HG03457 (cell line): ENCODE data around the gene XPNPEP1.

Experiments used
- ATAC-seq: cut with Tn5 transposase; IDR thresholded peaks from one replicate; pipeline ENCODE4 v1.9.1; 2021; ENCODE audit warnings: moderate number of reproducible peaks; ENCODE audit not compliant: unreplicated experiment

XPNPEP1 gene

DNA sequence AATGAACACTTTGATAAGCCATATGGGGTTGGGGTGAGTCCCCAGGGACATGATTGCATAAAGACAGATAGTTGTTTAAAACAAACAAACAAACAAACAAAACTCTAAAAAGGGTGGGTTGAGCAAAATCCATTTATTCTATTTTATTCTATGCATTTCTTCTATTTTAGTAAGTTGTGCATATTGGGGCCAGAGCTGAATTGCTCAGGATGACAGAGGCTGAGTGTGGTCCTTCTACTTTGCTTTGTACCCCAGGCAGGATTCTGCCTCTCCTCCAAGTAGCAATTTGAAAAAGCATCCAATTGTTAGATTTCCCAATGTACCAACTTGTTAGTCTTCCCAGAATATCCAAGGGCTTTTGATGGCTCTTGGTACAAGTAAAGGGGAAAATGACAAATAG is 29.2 kb upstream of the XPNPEP1 start:
- ATAC-seq, result no peak

DNA sequence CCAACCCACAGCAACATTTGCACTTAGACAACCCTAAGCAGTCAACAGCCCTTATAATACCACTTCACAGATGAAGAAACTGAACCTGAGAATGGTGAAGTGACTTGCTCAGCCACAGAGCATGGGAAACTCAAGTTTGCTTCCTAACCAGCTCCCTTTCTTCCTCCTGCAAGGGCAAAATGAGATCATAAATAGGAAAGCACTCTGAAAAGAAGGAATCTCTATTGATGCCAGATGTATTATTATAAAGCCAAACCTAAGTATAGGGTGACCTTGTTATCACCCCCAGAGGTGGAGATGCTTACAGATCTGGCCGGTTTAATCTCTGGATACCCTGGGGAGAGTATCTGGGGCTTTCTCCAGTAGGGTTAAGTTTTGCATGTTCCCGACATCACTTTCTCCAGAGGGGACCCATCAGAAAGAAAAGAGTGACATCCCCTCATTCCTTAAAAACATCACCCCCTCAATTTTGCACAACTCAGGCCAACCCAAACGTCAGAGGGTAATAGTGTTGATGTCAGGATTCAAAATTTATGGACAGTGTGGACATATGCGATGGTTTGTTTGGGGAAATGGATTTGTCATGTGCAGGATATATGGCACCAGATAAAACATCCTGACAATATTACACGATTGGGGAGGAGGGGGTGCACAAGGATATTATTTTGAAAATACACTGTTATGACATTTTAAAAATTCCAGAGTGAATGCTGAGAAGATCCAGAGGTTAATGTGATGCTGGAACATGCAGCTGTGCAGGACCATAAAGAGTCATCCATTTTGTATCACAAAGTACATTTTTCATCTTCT is 24.0 kb upstream of the XPNPEP1 start:
- ATAC-seq, result no peak

DNA sequence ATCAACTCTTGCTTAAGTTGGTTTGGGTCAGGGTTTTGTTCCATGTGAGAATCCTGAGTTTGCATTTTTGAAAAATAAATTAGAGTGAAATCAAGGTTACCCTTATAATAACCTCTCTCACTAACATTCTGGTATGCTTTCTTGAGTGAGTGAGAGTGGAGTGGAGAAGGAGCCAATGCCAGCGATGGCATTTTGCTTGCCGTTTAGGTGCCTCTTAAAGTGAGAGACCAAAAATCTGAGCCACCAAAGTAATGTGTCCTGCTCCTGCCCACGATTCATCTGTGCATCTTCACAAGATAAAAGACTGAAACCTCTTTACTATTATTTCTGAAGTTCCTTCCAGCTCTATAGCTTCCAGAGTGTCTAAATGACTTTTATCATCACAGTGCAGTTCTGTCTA is 23.4 kb upstream of the XPNPEP1 start:
- no peak for ATAC-seq

DNA sequence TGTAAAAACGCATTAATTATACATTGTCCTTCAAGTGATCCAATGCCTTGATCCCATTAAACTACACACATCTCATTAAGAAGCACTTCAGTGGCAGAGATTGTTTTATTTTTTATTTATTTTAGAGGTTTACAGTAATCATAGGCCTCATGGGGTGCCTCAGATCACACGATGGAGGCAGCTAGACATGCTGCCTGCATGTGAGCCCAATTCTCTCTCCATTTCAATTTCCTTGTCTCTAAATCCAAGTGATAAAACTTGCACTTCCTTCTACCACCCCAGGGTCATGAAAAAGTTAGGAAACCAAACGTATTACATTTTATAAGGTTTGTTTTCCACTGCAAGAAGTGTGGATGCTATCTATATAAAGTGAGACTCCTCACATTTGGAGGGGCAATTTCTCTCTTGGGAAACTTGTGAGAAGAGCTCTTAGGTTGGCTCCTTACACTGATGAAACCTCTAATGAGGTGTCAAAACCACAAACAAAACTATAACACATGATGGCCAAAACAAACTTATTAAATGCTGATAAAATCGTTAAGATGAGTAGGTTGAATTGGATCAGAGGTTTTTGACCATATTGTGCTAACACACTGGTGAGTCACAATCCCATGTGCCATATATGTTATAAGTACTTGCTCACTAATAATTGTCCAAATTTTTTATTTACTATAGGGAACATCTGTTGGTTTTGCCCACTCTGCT is 22.3 kb upstream of the XPNPEP1 start:
- ATAC-seq, result no peak

DNA sequence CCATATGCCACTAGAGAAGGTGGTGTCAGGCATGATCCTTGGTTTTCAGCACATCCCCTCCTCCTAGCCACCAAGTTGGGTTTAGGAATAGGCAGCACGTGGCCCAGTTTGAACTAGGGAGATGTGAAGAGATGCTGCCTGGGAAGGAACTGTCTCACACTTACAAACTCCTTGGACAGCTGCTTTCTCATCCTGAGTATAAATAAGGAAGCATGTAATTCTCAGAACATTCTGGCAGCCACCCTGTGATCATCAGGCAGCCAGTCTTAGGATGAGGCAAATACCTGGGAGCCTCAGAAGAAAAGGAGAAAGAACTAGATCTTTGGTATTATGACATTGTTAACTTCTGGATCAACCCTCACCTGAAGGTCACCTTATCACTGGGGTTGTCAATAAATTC is 21.3 kb upstream of the XPNPEP1 start:
- no peak for ATAC-seq

DNA sequence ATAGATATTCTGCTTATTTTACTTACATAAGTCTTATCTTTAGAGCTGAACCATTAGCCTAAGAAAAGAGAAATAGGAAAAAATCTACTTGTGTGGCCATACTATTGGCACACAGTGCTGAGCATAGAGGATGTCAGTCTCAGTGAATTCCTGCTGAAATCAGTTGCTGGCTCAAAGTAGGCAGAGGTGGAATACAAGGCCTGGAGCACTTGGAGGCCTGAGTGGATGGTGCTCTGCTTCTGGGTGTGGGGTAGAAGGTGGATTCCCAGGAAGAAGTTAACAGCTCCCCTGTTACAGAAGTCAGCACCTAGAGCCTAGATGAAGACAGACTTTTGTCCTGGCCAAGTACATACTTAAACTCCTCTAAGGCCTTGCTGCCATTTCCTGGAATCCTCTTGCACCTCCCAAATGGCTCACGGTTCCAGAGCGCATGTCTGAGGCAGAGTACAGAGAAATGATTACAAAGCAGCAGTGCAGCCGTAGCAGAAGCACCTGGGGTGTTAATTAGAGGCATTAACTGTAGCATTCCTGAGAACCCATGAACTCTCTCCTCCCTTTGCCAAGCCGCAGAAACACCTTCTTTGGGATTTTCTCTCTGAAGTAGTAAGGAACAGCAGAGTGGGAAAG is 18.0 kb upstream of the XPNPEP1 start:
- no peak for ATAC-seq

DNA sequence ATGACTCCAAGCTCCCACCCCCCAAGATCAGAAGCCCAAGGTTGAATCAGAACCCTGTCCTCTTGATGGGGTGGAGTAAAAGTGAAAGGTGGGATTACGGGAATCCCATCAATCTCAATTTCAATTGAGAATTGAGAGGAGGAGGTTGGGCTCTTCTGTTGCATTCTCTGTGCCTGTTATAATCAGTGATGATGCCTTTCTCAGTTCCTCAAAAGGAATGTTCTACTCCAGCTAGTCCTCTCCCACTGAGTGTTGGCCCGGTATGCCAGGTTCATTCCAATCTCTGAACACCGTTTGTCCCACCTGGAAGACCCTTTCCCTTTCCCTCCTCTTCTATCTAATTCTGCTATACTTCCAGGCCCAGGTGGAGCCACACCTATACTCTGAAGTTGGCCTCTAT is 17.2 kb upstream of the XPNPEP1 start:
- no peak for ATAC-seq

DNA sequence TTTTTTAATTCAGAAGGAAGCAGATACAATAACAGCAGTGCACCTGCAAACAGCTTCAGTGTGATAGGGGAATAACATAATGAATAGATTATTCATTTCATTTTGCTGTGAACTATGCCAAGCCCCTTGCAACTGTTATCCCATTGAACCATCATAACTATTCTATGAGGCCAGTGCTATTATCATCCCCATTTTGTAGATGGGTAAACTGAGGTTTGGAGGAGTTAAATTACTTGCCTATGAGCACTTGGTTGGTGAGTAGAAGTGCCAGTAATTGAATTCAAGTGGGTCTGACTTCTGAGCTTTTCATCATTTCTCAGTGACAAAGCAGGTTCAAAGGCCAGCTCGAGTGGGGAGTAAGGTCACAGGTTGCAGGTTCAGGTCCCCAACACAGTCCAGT is 16.8 kb upstream of the XPNPEP1 start:
- ATAC-seq, result no peak

DNA sequence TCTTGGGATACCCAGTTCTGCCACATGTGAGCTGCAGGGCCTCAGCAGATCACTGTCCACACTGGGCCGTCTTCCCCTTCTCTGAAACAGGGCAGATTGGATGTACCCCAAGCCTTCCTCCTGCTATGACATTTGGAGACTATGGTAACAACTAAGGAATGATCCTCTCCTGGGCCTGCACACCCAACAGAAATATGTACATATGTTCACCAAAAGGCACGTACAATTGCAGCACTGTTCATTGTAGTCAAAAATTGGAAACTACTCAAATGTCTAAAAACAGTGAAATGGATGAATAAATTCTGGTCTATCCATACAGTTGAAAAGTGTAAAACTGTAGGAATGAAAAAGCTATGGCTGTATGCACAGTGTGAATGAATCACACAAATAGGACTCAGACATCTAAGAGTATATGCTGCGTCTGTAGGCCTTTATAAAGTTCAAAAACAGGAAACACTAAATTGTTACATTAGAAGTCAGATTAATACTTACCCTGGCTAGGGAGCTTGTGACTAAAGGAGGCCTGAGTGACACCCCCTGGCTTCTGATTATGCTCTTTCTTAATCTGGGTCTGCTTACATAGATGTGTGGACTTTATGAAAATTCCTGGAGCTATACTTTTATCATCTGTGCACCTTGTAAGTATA is 16.1 kb upstream of the XPNPEP1 start:
- ATAC-seq, result no peak

DNA sequence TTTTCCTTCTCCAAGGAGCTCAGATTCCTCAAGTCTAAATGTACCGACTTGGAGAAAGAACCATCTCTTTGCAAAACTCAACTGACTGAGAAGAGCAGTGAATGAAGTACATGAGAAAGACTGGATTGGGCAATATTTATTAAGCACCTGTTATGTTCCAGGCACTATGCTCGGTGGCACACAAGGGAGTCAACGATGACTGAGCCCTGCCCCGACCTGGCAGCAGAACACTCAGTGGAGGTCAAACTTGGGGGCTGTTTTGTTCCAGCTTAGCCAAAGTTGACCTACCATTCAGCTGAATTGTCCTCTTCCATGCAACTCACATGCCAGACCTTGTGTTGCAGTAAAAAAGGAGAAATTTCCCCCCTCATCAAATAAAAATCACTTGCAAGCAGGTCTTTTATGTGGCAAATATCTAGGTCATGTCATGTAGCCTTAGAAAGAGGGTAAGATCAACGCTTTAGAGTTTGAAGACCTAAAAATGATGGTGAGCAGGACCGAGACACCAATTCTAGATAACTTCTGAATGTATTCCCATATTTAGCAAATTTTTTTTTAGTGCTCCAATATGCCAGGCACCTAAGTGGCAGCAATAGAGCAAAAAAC is 14.3 kb upstream of the XPNPEP1 start:
- ATAC-seq, result no peak

DNA sequence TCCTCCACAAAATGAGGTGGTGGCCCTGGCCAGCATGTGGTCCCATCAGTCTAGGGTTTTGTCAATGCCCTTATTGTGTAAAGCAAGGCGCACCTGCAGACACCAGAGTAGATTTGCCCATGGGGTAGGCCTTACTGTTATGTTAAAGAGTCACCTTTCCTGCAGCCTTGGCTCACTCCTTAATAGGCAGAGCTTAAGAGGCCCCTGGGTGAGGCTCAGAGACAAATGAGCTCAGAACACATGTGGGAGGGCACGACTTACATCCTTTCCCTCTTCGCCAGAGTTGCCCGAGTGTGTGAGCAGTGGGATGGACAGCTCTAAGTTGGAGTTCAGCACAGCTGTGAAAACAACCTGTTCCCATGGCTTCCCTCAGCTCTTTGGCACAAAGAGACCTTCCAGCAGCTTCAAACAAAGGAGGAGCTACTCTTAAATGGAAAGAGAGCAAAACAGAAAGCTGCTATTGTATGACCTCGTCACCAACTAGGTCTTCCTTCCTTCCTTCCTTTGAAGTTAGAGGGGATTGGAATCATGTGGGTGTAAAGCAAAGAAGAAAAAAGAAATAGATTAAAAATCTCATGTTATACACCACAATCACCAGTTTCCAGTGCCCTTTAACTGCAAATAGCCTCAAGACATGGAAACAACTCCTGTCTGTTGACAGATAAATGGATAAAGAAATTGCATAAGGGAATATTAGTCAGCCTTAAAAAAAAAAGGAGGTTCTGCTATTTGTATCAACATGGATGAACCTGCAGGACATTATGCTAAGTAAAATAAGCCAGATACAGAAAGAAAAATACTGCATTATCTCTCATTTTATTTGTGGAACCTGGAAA is 11.9 kb upstream of the XPNPEP1 start:
- ATAC-seq, result no peak

DNA sequence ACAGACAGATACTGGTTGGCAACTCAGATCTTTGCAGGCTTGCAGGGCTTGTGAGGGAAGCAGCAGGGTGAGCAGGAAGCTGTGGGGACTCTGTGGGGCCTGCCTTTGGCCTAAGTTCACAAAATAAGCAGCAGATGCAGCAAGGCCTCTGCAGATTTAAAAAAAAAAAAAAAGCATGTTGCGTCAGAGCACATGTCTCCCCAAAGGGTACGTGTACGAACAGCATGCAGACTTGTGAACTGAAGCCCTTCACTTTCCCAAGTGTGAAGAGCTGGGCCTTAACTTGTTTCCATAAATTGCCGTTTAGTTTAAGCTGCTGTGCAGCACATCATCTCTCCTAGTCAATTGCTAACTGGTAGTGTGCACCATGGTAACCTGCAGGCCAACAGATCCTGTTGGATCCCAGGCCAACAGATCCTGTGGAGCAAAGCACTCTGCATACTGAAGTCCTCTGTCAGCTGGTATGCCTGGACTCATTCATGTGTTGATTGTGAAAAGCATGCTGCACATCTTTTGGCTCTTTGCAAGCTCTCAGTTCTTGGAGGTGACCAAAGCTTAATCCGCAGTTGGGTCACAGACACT is 10.8 kb upstream of the XPNPEP1 start:
- no peak for ATAC-seq

DNA sequence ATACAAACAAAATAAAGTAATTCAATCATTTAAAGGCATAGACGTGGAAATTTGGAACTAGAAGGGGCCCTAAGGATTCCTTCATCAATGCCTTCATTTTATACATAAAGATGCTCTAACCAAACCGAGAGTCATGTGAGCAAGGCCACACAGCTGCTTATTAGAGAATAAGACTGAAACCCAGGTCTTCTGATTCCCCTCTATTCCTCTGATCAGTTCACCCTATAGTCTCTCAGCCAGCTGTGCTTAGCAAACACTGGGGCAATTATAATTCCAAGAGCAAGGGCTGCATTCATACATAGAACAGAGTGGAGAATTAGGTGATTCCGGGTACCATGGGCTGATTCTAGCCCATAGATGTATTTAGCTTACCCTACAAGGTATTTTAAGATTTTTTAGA is 9.7 kb upstream of the XPNPEP1 start:
- no peak for ATAC-seq

DNA sequence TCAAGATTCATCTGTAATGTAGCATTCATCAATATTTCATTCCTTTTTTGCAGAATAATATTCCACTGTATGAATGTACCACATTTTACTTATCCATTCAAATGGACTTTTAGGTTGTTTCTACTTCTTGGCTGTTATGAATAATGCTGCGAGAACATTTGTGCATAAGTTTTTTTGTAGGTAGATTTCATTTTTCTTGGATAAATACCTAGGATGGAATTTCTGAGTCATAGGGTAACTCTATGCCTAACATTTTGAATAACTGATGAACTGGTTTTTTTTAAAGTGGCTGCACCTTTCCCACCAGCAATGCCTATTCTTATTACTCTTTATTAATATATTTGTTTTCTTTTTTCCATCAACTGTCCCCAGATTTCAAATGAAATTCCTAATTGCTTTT is 9.1 kb upstream of the XPNPEP1 start:
- ATAC-seq, result no peak

DNA sequence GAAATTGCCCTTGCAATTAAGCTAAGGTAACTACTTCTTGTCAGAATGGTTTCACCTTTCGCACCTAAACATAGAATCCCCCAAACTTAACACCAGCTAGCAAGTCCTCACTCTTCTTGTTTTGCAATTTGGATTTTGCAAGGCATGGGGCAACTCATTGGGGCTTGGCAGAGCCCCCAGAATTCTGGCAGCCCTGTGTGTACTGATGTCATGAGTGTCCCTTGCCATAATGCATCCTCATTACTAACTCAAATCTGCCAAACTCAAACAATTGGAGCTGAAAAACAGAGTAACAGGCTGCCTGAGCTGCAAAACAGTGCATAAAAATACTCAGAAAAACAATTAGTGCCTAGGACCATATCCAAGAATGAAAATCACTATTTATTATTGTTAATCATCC is 7.9 kb upstream of the XPNPEP1 start:
- ATAC-seq, result no peak

DNA sequence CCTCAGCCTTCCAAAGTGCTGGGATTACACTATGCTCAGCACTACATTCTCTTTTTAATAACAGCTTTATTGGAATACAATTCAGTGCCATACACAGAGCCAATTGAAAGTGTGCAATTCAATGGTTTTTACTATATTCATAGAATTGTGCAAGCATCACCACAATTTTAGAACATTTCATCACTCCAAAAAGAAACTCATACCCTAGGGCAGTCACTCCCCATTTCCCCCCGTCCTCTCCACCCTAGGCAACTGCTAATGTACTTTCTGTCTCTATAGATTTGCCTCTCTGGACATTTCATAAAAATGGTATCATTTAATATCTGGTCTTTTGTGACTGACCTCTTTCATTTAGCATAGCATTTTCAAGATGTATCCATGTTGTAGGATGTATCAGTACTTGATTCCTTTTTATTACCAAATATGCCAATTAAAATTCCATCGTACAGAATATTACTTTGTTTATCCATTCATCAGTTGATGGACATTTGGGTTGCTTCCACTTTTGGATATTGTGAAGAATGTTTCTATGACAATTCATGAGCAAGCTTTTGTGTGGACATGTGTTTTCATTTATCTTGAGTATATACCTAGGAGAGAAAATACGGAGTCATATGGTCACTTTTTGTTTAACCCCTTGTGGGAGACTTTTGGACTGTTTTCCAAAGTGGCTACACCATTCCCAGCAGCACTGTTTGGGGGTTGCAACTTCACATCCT is 6.3 kb upstream of the XPNPEP1 start:
- ATAC-seq, result no peak

DNA sequence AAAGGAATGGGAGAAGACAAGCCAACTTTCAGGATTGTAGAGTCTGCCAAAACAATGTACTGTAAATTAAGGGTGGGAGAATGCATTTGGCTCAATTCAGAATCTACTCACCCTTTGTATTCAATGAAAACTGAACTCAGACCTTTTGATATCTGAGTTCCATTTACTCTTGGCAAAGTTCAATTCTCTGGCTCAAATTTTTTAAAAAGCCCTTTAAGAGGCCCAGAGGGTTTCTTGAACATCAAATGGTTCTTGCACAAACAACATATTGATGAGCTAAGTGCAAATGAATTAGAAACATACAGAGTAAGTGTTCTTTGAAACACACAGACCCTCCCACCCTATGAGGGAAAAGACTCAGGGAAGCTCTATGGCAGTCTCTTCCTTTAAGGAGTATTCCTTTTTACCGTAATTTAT is 5.2 kb upstream of the XPNPEP1 start:
- ATAC-seq, result no peak

DNA sequence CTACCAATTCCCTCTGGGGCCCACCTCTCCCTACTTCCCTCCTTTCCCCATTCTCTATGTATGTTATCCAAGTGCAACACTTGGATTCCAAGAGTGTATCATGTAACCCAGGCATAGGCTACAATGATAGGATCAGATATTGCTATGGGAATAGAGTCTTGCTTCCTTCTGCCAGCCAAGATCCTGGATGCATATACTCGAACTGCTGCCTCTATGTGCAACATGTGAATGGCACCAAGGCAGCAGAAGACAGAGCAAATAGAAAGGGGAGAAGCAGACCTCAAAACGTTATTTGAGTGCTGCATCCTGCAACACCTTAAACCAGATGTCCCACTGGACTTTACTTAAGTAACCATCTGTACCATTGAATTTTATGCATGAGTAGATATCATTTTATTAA is 3.5 kb upstream of the XPNPEP1 start:
- no peak for ATAC-seq

DNA sequence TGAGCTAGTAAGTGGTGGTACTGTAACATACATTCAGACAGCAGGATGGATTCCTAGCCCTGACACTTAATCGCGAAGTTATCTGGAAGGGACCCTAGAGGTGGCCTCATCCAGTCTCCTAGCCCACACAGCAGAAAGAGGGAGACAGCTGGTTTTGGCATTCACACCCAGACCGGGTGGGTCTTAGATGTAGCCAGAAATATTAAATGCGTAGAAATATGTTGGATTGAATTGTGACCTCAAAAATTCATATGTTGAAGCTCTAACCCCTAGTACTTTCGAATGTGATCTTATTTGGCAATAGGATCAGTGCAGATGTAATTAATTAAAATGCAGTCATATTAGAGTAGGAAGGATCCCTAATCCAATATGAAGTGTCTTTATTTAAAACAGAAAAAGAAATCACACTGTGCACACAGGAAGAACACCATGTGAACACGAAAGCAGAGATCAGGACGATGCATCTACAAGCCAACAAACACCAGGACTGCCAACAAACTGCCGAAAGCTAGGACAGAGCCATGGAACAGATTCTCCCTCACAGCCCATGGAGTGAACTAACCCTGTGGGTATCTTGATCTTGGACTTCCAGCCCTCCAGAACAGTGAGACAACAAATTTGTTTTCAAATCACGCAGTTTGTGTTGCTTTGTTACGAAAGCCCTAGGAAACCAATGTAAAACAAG is 2.9 kb upstream of the XPNPEP1 start:
- no peak for ATAC-seq
